Endothelial cell of umbilical vein (primary cell): ENCODE data around the gene RPL10A.

ENCODE experiments used
- POLR2A ChIP-seq: IDR thresholded peaks from 2 replicates; pipeline ENCODE4 v1.6.1; 2012; ENCODE audit warnings: low read depth, mild to moderate bottlenecking, control low read depth, low read length
- TF ChIP-seq, protein P1 (sequence below): IDR thresholded peaks from 2 replicates; pipeline ENCODE4 v1.6.1; 2011; ENCODE audit not compliant: insufficient read depth, insufficient read length

- TF ChIP-seq POLR2A = no peak
- TF ChIP-seq, protein P1, sequence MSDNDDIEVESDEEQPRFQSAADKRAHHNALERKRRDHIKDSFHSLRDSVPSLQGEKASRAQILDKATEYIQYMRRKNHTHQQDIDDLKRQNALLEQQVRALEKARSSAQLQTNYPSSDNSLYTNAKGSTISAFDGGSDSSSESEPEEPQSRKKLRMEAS = no peak
Measured at GRCh38 chr6:35508542-35508941, 40.3 kb downstream of the RPL10A start.
